ENCODE results near the gene FILIP1L. TPM values are rescaled to one million over a fixed set of nuclear protein-coding genes. Genes with fewer than 3 reads are reported as not detected.

FILIP1L gene
- total and polyA plus RNA-seq, 2 of the 13 experiments (the other 11 are each of a cell fraction or from before 2014, with no cell fraction given) = 8.1 to 187 TPM

DNA sequence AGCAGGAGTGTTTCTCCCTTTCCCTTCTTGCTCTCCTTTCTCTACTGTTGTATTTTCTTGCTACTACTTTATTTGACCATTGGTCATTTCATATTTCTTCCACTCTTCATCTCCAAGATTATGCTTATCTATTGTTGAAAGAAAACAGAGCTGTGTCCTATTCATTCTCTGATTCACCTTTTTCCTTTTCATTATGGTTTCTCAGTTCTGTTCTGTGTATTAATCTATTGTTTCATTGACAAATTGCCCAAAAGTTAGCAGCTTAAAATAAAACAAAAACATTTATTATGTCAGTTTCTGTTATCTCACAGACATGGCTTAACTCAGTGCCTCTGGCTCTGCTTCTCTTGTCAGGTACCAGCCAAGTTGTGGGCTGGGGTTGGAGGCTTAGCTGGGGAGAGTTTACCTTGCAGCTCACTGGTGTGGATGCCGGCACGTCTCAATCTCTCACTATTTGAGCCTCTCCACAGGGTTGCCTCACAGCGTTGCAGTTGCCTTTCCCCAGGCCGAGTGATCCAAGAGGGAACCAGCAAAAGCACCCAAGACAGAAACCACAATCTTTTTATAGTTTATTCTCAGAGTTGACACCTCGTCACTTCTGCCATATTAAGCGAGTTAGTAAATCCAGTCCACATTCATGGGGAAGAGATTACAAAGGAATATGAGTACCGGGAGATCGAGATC is 36.9 kb upstream of the FILIP1L start:
- CTCF ChIA-PET (ENCODE audit: low intra/inter-chr PET ratio, low total read pairs) = no interaction called here
- no TSS peak for BruUV-seq (replicated peaks)
- TF ChIP-seq, protein P1, sequence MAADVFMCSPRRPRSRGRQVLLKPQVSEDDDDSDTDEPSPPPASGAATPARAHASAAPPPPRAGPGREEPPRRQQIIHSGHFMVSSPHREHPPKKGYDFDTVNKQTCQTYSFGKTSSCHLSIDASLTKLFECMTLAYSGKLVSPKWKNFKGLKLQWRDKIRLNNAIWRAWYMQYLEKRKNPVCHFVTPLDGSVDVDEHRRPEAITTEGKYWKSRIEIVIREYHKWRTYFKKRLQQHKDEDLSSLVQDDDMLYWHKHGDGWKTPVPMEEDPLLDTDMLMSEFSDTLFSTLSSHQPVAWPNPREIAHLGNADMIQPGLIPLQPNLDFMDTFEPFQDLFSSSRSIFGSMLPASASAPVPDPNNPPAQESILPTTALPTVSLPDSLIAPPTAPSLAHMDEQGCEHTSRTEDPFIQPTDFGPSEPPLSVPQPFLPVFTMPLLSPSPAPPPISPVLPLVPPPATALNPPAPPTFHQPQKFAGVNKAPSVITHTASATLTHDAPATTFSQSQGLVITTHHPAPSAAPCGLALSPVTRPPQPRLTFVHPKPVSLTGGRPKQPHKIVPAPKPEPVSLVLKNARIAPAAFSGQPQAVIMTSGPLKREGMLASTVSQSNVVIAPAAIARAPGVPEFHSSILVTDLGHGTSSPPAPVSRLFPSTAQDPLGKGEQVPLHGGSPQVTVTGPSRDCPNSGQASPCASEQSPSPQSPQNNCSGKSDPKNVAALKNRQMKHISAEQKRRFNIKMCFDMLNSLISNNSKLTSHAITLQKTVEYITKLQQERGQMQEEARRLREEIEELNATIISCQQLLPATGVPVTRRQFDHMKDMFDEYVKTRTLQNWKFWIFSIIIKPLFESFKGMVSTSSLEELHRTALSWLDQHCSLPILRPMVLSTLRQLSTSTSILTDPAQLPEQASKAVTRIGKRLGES (CRISPR knock-in tag; IDR thresholded peaks at IDR 0.05; ENCODE audit: borderline replicate concordance) = no peak
- TF ChIP-seq ZNF724P (CRISPR knock-in tag; IDR thresholded peaks at IDR 0.05; ENCODE audit: borderline replicate concordance) (no peak), PAX8 (CRISPR knock-in tag; IDR thresholded peaks at IDR 0.05; ENCODE audit: borderline replicate concordance) (no peak), ZNF367 (CRISPR knock-in tag; IDR thresholded peaks at IDR 0.05; ENCODE audit: borderline replicate concordance) (no peak), RAD21 (CRISPR knock-in tag; IDR thresholded peaks at IDR 0.05) (no peak), ZNF639 (CRISPR knock-in tag; conservative IDR thresholded peaks at IDR 0.05) (no peak), CBFB (CRISPR knock-in tag; IDR thresholded peaks at IDR 0.05) (no peak), ZNF709 (CRISPR knock-in tag; IDR thresholded peaks at IDR 0.05) (no peak), ZSCAN31 (CRISPR knock-in tag; IDR thresholded peaks at IDR 0.05; ENCODE audit: low read depth) (no peak), ZEB1 (IDR thresholded peaks at IDR 0.05; ENCODE audit: insufficient replicate concordance, low read depth) (no peak), ZNF33B (CRISPR knock-in tag; IDR thresholded peaks at IDR 0.05) (no peak)
- Histone ChIP-seq H3K4me3 (replicated peaks in 1 of 3; ENCODE audit: insufficient read depth in 1 of 3, low read depth in 2 of 3, low read length in 3 of 3) (no peak overlapping the region), H4K20me1 (ENCODE audit: insufficient read depth, low read length) (no peaks in the 10 kb centered on the region), H3K36me3 (replicated peaks in 1 of 2; ENCODE audit: control insufficient read depth in 1 of 2, insufficient read depth in 2 of 2, low read length in 2 of 2) (peaks cover 0 to 11% of the 10 kb centered on the region in 2 experiments; a peak in 3 of 5 replicates), H3K4me2 (ENCODE audit: low read depth, low read length) (no peak overlapping the region), H2AFZ (ENCODE audit: low read length) (no peak overlapping the region), H3K9me3 (ENCODE audit: low read length) (peaks cover 12% of the 10 kb centered on the region), H3K79me2 (ENCODE audit: insufficient read depth, low read length) (no peaks in the 10 kb centered on the region), H3K9ac (ENCODE audit: insufficient read depth, low read depth, low read length) (no peak overlapping the region), H3K27ac (ENCODE audit: extremely low read length, insufficient read depth, low read length) (no peak overlapping the region), H3K27me3 (ENCODE audit: control insufficient read depth in 1 of 2, insufficient read depth in 2 of 2, low read length in 2 of 2) (no peaks in the 10 kb centered on the region), H3K4me1 (ENCODE audit: insufficient read depth, low read length) (no peaks in the 10 kb centered on the region)
- FAIRE-seq = no peak
- WGBS (ENCODE audit: low lambda C conversion rate) = 94% methylated on average over 8 of the region's 8 CpGs
- in situ Hi-C loops (cut with HindIII; ENCODE audit: extremely low pct_ligation_motif_present, low pct_unique_long_range_greater_than_20kb) (no loop called here), intact Hi-C loops (cut with micrococcal nuclease; ENCODE audit: unreplicated experiment) (no loop called here)
- no peak for DNase-seq (ENCODE audit: low spot score)
- POLR2A ChIA-PET = no interaction called here
- ATAC-seq = no peak

Data from HepG2 (cell line).